Left lung (tissue), 10 donors: ENCODE results near the gene TRIM41. TPM values are rescaled to one million over a fixed set of nuclear protein-coding genes. Genes with fewer than 3 reads are reported as not detected.
A peak's percentile ranks its signal among the peaks of the same experiment; 100 is the strongest.

Source experiments
- ATAC-seq: fragments of 200-7000 bp; cut with Tn5 transposase; one replicate; pipeline ENCODE4 v1.9.1; 2020; ENCODE audit warnings: moderate library complexity
- DNase-seq, 4 donors: peaks; one replicate each; pipeline ENCODE4 v3.0.0-alpha.2; 2013 to 2020
- H3K27ac ChIP-seq, 2 donors: fragments of 200-600 bp; sonication (generic) in 1 of 2; one replicate each; pipeline versions ENCODE4 v1.5.0 to v1.8.0; 2020 to 2021
- H3K27me3 ChIP-seq, 2 donors: fragments of 200-600 bp; sonication (generic) in 1 of 2; one replicate each; pipeline versions ENCODE4 v1.5.0 to v1.8.0; 2020 to 2021
- H3K36me3 ChIP-seq, 2 donors: fragments of 200-600 bp; sonication (generic) in 1 of 2; one replicate each; pipeline versions ENCODE4 v1.5.0 to v1.8.0; 2020 to 2021
- H3K4me1 ChIP-seq, 2 donors: fragments of 200-600 bp; one replicate each; pipeline ENCODE4 v1.8.0; 2021
- H3K4me3 ChIP-seq, 2 donors: fragments of 200-600 bp; sonication (generic) in 1 of 2; one replicate each; pipeline versions ENCODE4 v1.5.0 to v1.8.0; 2020 to 2021; ENCODE audit warnings: mild to moderate bottlenecking in 1 of 2
- H3K9me3 ChIP-seq, 2 donors: fragments of 200-600 bp; sonication (generic) in 1 of 2; one replicate each; pipeline versions ENCODE4 v1.5.0 to v1.8.0; 2020 to 2021
- intact Hi-C, 2 donors: fragments of 100-400 bp; cut with DNase I; formaldehyde crosslinking; loops; one replicate each; pipeline versions ENCODE4 v1.11.2 to v1.14.2; 2022
- polyA plus RNA-seq, 6 donors: library from polyadenylated mRNA; unstranded; fragments of 120-200 nt; gene quantifications; one replicate each; pipeline ENCODE4 v1.2.1, GENCODE V29; 2013; ENCODE audit not compliant: insufficient read length in 6 of 6
- total RNA-seq, 2 donors: library from RNA; stranded (reverse); fragmentation: NEBNext Ultra II Directional; extraction: Animal tissue kit (Norgen Biotek cat#: 25700); gene quantifications; one replicate each; pipeline ENCODE4 v1.2.1, GENCODE V29; 2021
- TF ChIP-seq, protein P1 (sequence below), 2 donors: fragments of 200-600 bp; sonication (generic) in 1 of 2; IDR thresholded peaks; one replicate each; pipeline versions ENCODE4 v1.5.0 to v1.8.0; 2021; ENCODE audit warnings: antibody characterized with exemption in 2 of 2
- donor health status: DM: no; HTN: yes; CAD: no.
- donor health status: DM: no; HTN: no; CAD: no.

The TRIM41 gene
- total and polyA plus RNA-seq, 8 donors: 24.2 to 27.6 (median 26.1) TPM

DNA sequence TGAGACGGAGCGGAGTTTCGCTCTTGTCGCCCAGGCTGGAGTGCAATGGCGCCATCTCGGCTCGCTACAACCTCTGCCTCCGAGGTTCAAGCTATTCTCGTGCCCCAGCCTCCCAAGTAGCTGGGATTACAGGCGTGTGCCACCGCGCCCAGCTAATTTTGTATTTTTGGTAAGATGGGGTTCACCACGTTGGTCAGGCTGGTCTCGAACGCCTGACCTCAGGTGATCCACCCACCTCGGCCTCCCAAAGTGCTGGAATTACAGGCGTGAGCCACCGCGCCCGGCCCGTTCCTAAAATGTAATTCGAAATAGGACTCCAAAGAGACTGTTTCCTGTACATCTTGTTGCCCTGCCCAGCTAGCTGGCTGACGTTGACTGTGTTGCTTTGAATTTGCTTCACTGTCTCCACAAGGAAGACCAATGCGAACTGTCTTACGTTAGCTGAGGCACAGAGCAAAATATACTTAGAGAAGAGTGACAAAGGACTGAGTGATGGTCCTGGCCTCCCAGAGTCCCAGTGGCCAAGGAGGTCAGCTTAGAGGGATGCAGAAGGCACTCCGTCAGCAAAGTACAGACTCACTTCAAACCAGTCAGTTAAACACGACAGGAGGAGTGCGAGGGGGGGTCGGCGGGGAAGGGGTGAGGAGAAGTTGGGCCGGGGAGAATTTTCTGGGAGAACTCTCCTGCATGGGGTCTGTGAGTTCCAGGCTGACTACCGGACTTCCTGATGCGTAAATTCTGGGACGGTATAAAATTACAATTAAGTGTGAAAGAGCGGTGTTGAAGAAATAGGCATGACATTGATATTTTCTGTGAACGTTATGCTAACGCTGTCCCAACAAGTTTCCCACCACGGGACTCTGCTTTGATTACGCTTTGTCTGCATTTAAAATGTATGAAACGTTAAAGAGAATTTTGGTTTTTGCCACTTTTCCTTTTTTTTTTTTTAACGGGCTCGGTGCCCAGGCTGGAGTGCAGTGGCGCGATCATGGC lies 6.8 kb upstream of the TRIM41 start:
- TF ChIP-seq, protein P1, sequence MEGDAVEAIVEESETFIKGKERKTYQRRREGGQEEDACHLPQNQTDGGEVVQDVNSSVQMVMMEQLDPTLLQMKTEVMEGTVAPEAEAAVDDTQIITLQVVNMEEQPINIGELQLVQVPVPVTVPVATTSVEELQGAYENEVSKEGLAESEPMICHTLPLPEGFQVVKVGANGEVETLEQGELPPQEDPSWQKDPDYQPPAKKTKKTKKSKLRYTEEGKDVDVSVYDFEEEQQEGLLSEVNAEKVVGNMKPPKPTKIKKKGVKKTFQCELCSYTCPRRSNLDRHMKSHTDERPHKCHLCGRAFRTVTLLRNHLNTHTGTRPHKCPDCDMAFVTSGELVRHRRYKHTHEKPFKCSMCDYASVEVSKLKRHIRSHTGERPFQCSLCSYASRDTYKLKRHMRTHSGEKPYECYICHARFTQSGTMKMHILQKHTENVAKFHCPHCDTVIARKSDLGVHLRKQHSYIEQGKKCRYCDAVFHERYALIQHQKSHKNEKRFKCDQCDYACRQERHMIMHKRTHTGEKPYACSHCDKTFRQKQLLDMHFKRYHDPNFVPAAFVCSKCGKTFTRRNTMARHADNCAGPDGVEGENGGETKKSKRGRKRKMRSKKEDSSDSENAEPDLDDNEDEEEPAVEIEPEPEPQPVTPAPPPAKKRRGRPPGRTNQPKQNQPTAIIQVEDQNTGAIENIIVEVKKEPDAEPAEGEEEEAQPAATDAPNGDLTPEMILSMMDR (IDR thresholded peaks at IDR 0.05): no peak
- no peak for DNase-seq
- Histone ChIP-seq H3K4me3 (peak overlapping the region; percentile 35 to 39), H3K9me3 (no peaks in the 10 kb centered on the region), H3K36me3 (no peaks in the 10 kb centered on the region), H3K4me1 (peaks cover 0 to 33% of the 10 kb centered on the region in 2 donors), H3K27ac (no peak overlapping the region), H3K27me3 (peaks cover 0 to 23% of the 10 kb centered on the region in 2 donors)
- no peak for ATAC-seq
- intact Hi-C loops: no loop called here

DNA sequence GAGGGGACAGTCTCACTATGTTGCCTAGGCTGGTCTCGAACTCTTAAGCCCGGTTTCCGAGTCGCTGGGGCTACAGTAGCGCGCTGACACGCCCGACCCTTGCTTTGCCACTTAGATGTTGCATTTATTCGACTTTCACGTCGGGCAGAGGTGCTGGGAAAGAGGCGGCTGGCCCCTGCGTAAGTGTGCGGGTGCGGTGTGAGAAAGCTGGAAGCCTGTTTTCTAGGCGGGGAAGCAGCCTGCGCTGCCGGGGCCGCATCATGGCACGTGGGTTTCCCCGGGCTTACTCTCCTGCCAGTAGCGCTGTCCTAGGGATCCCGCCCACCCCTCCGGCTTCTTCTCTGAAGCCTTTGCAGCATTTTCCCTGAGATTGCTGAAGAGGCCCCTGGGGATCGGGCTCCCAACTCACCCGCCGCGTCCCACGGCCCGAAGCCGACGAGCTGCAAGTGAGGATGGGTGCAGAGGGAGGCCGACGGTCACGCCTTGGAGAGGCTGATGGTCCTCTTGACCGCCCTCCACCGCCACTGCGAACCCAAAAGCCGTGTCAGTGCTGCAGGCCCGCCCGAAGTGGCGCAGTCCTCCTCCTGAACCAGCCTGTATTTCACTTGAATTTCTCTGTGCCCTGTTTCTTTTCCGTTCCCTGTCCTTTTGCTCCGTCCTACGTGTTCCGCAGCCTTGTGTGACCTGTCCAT lies 5.8 kb upstream of the TRIM41 start:
- Histone ChIP-seq H3K36me3 (no peaks in the 10 kb centered on the region), H3K27me3 (peaks cover 0 to 23% of the 10 kb centered on the region in 2 donors), H3K4me3 (peak overlapping the region; percentile 35 to 39), H3K4me1 (peaks cover 0 to 40% of the 10 kb centered on the region in 2 donors), H3K27ac (peak overlapping the region; percentile 39 to 49), H3K9me3 (no peaks in the 10 kb centered on the region)
- intact Hi-C loops: no loop called here
- peak; percentile 42 for ATAC-seq
- peak in 2 of 4 donors; percentile 53 to 54 for DNase-seq
- TF ChIP-seq, protein P1 (IDR thresholded peaks at IDR 0.05): no peak

DNA sequence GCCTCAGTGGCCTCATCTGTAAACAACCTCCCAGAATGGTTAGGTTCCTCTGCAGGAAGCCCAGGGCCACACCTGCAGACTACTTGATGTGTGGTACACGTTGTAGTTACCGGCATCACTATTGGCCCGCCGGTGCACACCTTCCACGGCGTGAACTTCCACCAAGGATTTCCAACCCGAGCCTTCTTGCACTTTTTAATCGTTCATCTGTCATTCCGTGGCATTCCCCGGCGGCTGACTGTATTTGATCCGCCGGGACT lies 5.3 kb upstream of the TRIM41 start:
- Histone ChIP-seq H3K27ac (peak overlapping the region; percentile 39 to 49), H3K27me3 (peaks cover 0 to 23% of the 10 kb centered on the region in 2 donors), H3K36me3 (no peaks in the 10 kb centered on the region), H3K4me3 (peak overlapping the region; percentile 35 to 39), H3K9me3 (no peaks in the 10 kb centered on the region), H3K4me1 (peaks cover 0 to 40% of the 10 kb centered on the region in 2 donors)
- TF ChIP-seq, protein P1 (IDR thresholded peaks at IDR 0.05): no peak
- intact Hi-C loops: no loop called here
- ATAC-seq (peak; percentile 18), DNase-seq (no peak)

DNA sequence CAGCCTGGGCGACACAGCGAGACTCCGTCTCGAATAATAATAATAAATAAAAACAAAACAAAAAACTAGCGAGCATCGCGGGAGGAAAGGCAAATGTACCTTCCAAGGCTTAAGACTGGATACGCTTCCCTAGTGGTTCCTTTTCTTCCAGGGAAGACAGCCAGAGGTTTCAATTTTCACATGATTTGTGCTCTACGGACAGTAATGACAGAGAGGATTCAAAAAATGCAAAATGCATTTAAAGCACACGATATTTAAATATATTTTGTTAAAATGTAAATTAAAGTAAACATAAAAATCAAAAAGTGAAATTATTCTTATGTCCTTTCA lies 4.3 kb upstream of the TRIM41 start:
- H3K27ac ChIP-seq: peak overlapping the region in 1 of 2 donors; percentile 49
- H3K4me1 ChIP-seq: peaks cover 0 to 40% of the 10 kb centered on the region in 2 donors
- H3K27me3 ChIP-seq: peaks cover 0 to 23% of the 10 kb centered on the region in 2 donors

More for the DNA sequence above, 4.3 kb upstream of the TRIM41 start:
- TF ChIP-seq, protein P1 (IDR thresholded peaks at IDR 0.05): no peak
- ATAC-seq: no peak
- DNase-seq: no peak
- H3K4me3 ChIP-seq: peak overlapping the region; percentile 23 to 39
- no peaks in the 10 kb centered on the region for H3K36me3 ChIP-seq
- no peaks in the 10 kb centered on the region for H3K9me3 ChIP-seq
- intact Hi-C loops: no loop called here
